LNCaP clone FGC (cell line): ENCODE data around the gene ATP8A2.

Experiments
- DNase-seq: peaks from one replicate; pipeline ENCODE4 v3.0.0-alpha.2; 2011; ENCODE audit warnings: low read depth
- H3K4me3 ChIP-seq: 2 replicates; pipeline ENCODE4 v1.5.1; 2011; ENCODE audit warnings: mild to moderate bottlenecking, low read depth, low read length, control low read depth
- CTCF ChIP-seq: IDR thresholded peaks from 2 replicates; pipeline ENCODE4 v1.5.1; 2012; ENCODE audit warnings: mild to moderate bottlenecking; ENCODE audit not compliant: control insufficient read depth, insufficient read depth; ENCODE audit errors: extremely low read depth

The ATP8A2 gene

GRCh38 chr13:25872481-25873241 lies 500.9 kb downstream of the ATP8A2 start:
- no peak for DNase-seq
- H3K4me3 ChIP-seq, result no peak overlapping the region
- TF ChIP-seq CTCF, result no peak

GRCh38 chr13:25873242-25873612 lies 501.5 kb downstream of the ATP8A2 start:
- no peak for DNase-seq
- no peak for TF ChIP-seq CTCF
- H3K4me3 ChIP-seq, result no peak overlapping the region

DNA sequence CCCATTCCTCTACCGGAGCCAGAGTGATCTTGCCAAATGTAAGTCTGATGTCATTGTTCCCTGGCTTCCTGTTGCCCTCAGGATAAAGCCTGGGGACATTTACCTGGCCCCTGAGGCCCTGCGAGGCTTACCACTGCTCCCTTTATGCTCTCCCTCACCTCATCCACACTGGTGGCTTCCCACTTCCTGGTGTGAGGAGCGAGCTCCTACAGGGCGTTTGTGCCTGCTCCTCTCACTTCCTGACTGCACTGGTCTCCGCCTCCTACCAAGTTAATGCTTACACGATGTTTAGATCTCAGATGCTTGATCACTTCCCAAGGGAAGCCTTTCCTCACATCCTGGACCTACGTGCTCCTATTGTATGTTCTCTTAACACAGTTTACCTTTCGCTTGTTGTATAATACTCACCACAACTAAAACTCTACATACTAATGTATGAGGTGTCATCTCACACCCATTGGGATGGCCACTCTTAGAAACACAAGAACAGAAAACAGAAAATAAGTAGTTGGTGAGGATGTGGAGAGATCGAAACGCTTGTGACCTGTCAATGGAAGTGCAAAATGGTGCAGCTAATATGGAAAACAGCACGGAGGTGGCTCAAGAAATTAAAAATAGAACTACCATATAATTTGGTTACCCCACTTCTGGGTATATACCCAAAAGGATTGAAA lies 502.4 kb downstream of the ATP8A2 start:
- TF ChIP-seq CTCF, result no peak
- no peak overlapping the region for H3K4me3 ChIP-seq
- no peak for DNase-seq

DNA sequence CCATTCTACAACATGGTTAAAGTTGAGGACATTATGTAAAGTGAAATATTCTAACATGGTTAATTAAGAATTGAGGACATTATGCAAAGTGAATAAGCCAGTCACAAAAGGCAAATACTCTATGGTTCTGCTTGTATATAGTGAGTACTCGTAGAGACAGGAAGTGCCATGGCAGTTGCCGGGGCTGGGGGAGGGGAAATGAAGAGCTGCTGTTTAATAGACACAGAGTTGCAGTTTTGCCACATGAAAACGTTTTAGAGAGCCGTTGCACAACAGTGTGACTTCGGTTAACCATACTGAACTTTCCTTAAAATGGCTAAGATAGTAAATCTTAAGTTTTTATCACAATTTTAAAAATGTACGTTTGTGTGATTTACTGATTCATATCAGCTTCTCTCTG lies 503.1 kb downstream of the ATP8A2 start:
- no peak overlapping the region for H3K4me3 ChIP-seq
- no peak for TF ChIP-seq CTCF
- no peak for DNase-seq

DNA sequence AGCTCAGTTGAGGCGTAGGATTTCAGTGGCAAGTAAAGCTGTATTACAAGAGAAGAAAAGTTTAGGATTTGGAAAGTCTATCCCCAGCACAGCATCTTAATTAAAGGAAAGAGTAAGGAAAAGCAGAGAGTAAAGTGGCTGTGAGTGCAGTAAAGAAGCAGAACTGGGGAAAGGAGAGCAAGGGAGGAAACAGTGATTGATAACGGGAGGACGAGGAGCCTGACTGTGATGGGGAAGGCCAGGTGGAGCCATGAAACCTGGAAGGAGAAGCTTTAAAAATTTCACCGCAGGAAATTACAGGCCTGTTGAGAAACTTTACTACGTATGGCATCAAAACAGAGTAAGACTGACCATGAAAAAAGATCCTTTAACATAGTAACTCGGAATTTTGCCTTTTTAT lies 504.5 kb downstream of the ATP8A2 start:
- TF ChIP-seq CTCF, result no peak
- no peak for DNase-seq

DNA sequence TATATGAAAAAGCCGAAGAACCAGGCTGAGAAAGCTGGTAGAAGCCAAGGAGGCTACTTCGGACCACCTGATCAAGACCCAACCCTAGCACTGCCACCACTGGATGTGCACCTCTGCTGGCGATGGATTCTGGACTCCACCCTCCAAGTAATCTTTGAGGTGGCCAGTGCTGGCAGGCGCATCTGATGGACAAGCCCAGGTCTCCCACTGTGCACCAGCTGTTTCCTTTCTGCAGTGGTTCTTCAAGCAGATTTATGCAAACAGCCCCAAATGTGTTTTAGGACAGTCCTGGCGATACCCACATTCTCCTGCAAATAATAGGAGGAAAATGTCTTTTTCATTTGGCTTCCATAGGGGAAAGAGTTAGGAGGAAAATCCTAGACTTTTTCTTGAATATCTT lies 507.7 kb downstream of the ATP8A2 start:
- no peak for DNase-seq
- no peak overlapping the region for H3K4me3 ChIP-seq
- no peak for TF ChIP-seq CTCF

More for the DNA sequence above, 504.5 kb downstream of the ATP8A2 start:
- H3K4me3 ChIP-seq, result no peak overlapping the region
